ENCODE data around the gene DPYSL4.
A peak's percentile ranks its signal among the peaks of the same experiment; 100 is the strongest.
"Not testable (repeated sequence)": the region's sequence is repeated elsewhere in the genome, so short reads cannot be mapped to it uniquely, and the experiment has no call there.

Gene DPYSL4

GRCh38 chr10:132150777-132151176 is 36.0 kb upstream of the DPYSL4 start:
- DNase-seq: no peak

GRCh38 chr10:132151286-132151950 is 35.3 kb upstream of the DPYSL4 start:
- DNase-seq: no peak

- DNase-seq: no peak
These were observed 34.7 kb upstream of the DPYSL4 start for GRCh38 chr10:132151951-132152505.

GRCh38 chr10:132152896-132153580 is 33.7 kb upstream of the DPYSL4 start:
- DNase-seq: no peak

- DNase-seq: no peak
These were observed 33.0 kb upstream of the DPYSL4 start for GRCh38 chr10:132153616-132154217.

- no peak for DNase-seq
These were observed 32.3 kb upstream of the DPYSL4 start for GRCh38 chr10:132154440-132154839.

- DNase-seq: no peak
These were observed 31.8 kb upstream of the DPYSL4 start for GRCh38 chr10:132154931-132155330.

- no peak for DNase-seq
These were observed 30.9 kb upstream of the DPYSL4 start for GRCh38 chr10:132155723-132156381.

- no peak for DNase-seq
These were observed 30.4 kb upstream of the DPYSL4 start for GRCh38 chr10:132156382-132156781.

- no peak for DNase-seq
These were observed 29.6 kb upstream of the DPYSL4 start for GRCh38 chr10:132157101-132157500.

- DNase-seq: no peak
These were observed 28.5 kb upstream of the DPYSL4 start for GRCh38 chr10:132158122-132158741.

- no peak for DNase-seq
These were observed 27.9 kb upstream of the DPYSL4 start for GRCh38 chr10:132158823-132159222.

- not testable (repeated sequence) for DNase-seq
These were observed 27.2 kb upstream of the DPYSL4 start for GRCh38 chr10:132159302-132160230.

- not testable (repeated sequence) for DNase-seq
These were observed 26.5 kb upstream of the DPYSL4 start for GRCh38 chr10:132160231-132160630.

- not testable (repeated sequence) for DNase-seq
These were observed 25.7 kb upstream of the DPYSL4 start for GRCh38 chr10:132160834-132161622.

GRCh38 chr10:132162021-132162531 is 24.7 kb upstream of the DPYSL4 start:
- DNase-seq: no peak

GRCh38 chr10:132162590-132163277 is 24.0 kb upstream of the DPYSL4 start:
- DNase-seq: no peak

- DNase-seq: peak; percentile 51
These were observed 23.4 kb upstream of the DPYSL4 start for GRCh38 chr10:132163278-132163765.

GRCh38 chr10:132163826-132164515 is 22.8 kb upstream of the DPYSL4 start:
- no peak for DNase-seq

Data from NCI-H82 (cell line).